Heart right ventricle (tissue), 16 donors: ENCODE results near the gene SPDYE16. TPM values are rescaled to one million over a fixed set of nuclear protein-coding genes. Genes with fewer than 3 reads are reported as not detected.
A peak's percentile ranks its signal among the peaks of the same experiment; 100 is the strongest.
"Not testable (repeated sequence)": the region's sequence is repeated elsewhere in the genome, so short reads cannot be mapped to it uniquely, and the experiment has no call there.

Experiments
- ATAC-seq, 8 donors: fragments of 200-7000 bp; cut with Tn5 transposase; one replicate each; pipeline ENCODE4 v1.9.1; 2020; ENCODE audit warnings: mild to moderate bottlenecking in 8 of 8, moderate library complexity in 8 of 8, moderate number of reproducible peaks in 1 of 8
- DNase-seq, 2 donors: peaks; one replicate each; pipeline ENCODE4 v3.0.0-alpha.2; 2020
- H3K27ac ChIP-seq, 10 donors: fragments of 200-600 bp; sonication (generic) in 2 of 10; one replicate each; pipeline versions ENCODE4 v1.5.0 to v1.8.0; 2020 to 2022; ENCODE audit warnings: mild to moderate bottlenecking in 3 of 10
- H3K27me3 ChIP-seq, 7 donors: fragments of 200-600 bp; one replicate each; pipeline ENCODE4 v1.8.0; 2021 to 2022; ENCODE audit warnings: mild to moderate bottlenecking in 2 of 7
- H3K36me3 ChIP-seq, 9 donors: fragments of 200-600 bp; sonication (generic) in 1 of 9; one replicate each; pipeline versions ENCODE4 v1.5.0 to v1.8.0; 2020 to 2022; ENCODE audit warnings: mild to moderate bottlenecking in 2 of 9
- H3K4me1 ChIP-seq, 9 donors: fragments of 200-600 bp; sonication (generic) in 1 of 9; one replicate each; pipeline versions ENCODE4 v1.5.0 to v1.8.0; 2020 to 2022; ENCODE audit warnings: mild to moderate bottlenecking in 4 of 9
- H3K4me3 ChIP-seq, 10 donors: fragments of 200-600 bp; sonication (generic) in 2 of 10; one replicate each; pipeline versions ENCODE4 v1.5.0 to v1.8.0; 2020 to 2022; ENCODE audit warnings: mild to moderate bottlenecking in 7 of 10, moderate library complexity in 2 of 10
- H3K9me3 ChIP-seq, 11 donors: fragments of 200-600 bp in 10 of 11; sonication (generic) in 2 of 11; one replicate each; pipeline versions ENCODE4 v1.5.0 to v1.8.0; 2013 to 2022; ENCODE audit warnings: mild to moderate bottlenecking in 2 of 11, control low read depth in 1 of 11, moderate library complexity in 1 of 11
- WGBS, 2 donors: extraction: QIAGEN DNeasy Blood & Tissue Kit; methylation state at CpG; one replicate each; pipeline ENCODE4 v1.1.7; 2013; ENCODE audit warnings: inconsistent platforms in 1 of 2; 5-methylcytosine and 5-hydroxymethylcytosine counted together
- intact Hi-C, 10 donors: fragments of 100-400 bp; cut with DNase I; formaldehyde crosslinking; loops; one replicate each; pipeline versions ENCODE4 v1.11.1 to v1.14.2; 2022
- polyA plus RNA-seq, 2 donors: library from polyadenylated mRNA; stranded (reverse); fragments of 200-250 nt; gene quantifications; one replicate each; pipeline ENCODE4 v1.2.3, GENCODE V29; 2013
- total RNA-seq, 10 donors: library from RNA; stranded (reverse); fragmentation: NEBNext Ultra II Directional in 3 of 10; extraction: Animal tissue kit (Norgen Biotek cat#: 25700) in 3 of 10; gene quantifications; one replicate each; pipeline versions ENCODE4 v1.2.1 to v1.2.4, GENCODE V29; 2021 to 2023
- donor health status: Arrhythmogenic right ventricular cardiomyopathy.
- donor health status: ischemic (EF 13 %, LVEDD 7.1; RV severe dilation, severe dysfunction).
- donor health status: healthy with polysubstance abuse.
- donor health status: DM: no; HTN: yes; CAD: no.
- donor health status: DM: no; HTN: no; CAD: no.
- donor health status: ischemic (EF 25% LVEDD 6.9; RV normal size, moderate dysfunction).
- donor health status: ischemic (EF 25% LVEDD 5.7; RV mildly dilated, moderate dysfunction).
- donor health status: healthy.
- donor health status: DM: yes; HTN: yes; CAD: no.
- donor health status: Ischemic cardiomyopathy.
- donor health status: ischemic (EF 35%, LVEDD 5.7; RV mildly dilated, moderate dysfunction).
- donor health status: nonischemic (EF 11% LVEDD 7.7; RV severe dilation, severe dysfunction).
- donor health status: DM: yes; HTN: yes; CAD: no.
- donor health status: PGD.
- donor health status: ischemic (EF 29% LVEDD 5.4; RV normal size, mild dysfunction).
- donor health status: nonischemic (EF 23%, LVEDD 6.1; RV moderate dilation, normal function).

The SPDYE16 gene
- total and polyA plus RNA-seq, 12 donors: 0.06 to 0.57 (median 0.22) TPM; not detected in 7

DNA sequence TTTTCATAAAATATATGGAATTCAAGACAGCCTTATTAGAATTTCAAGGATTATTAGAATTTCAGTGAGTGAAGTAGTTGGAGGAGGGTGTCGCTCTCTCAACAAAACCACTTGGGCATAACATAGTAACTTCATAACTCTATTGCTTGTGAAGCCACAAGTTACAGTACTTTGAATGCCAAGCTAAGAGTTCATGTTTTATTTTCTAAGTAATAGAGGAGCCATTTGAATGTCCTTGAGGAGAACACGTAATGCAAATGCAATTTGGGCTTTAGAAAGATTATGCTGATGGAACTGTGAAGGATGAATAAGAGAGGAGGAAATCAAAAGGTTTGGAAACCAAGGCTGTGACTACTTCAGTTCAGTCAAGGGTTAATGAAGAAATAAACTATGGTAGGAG lies 32.3 kb upstream of the SPDYE16 start:
- 93 to 96% methylated on average over 1 of the region's 2 CpGs for WGBS, 2 donors

GRCh38 chr7:76572296-76572695 lies 29.2 kb upstream of the SPDYE16 start:
- H3K4me3 ChIP-seq, intact Hi-C loops, H3K36me3 ChIP-seq, ATAC-seq, H3K27me3 ChIP-seq, DNase-seq, H3K27ac ChIP-seq, H3K9me3 ChIP-seq: not testable (repeated sequence)
- WGBS, 2 donors: 83 to 93% methylated on average over 3 of the region's 3 CpGs
- H3K4me1 ChIP-seq: peaks cover 0 to 18% (median 5%) of the 10 kb centered on the region in 9 donors

More for the DNA sequence above, 32.3 kb upstream of the SPDYE16 start:
- H3K27ac ChIP-seq, H3K36me3 ChIP-seq, DNase-seq, H3K27me3 ChIP-seq, intact Hi-C loops, H3K4me3 ChIP-seq, ATAC-seq, H3K9me3 ChIP-seq: not testable (repeated sequence)
- H3K4me1 ChIP-seq: peaks cover 0 to 15% (median 4%) of the 10 kb centered on the region in 9 donors

DNA sequence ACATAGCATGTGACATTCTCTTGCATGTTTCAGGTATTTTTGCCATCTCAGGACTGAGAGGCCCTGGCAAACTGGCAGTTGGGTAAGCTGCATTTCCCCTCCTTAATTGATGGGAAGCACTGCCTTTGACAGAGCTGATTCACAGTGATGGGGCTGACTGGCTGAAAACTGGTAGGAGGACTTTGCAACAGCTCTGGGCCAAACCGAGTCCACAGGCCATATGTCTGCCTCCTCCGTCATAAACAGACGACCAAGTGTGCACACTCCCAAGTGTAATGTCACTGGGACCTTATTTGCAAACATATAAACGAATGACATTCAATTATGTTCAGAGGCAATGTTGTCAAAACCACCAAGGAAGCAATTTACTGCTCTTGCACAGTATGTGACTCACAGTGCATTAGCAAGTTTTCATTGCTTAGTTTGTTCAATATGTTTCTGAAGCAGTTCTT lies 27.3 kb upstream of the SPDYE16 start:
- H3K4me1 ChIP-seq: peaks cover 0 to 16% (median 5%) of the 10 kb centered on the region in 9 donors
- 79 to 80% methylated on average over 4 of the region's 4 CpGs for WGBS, 2 donors
- H3K36me3 ChIP-seq, ATAC-seq, H3K27ac ChIP-seq, H3K4me3 ChIP-seq, DNase-seq, intact Hi-C loops, H3K27me3 ChIP-seq: not testable (repeated sequence)
- H3K9me3 ChIP-seq: peaks cover 0 to 11% (median 0%) of the 10 kb centered on the region in 11 donors

DNA sequence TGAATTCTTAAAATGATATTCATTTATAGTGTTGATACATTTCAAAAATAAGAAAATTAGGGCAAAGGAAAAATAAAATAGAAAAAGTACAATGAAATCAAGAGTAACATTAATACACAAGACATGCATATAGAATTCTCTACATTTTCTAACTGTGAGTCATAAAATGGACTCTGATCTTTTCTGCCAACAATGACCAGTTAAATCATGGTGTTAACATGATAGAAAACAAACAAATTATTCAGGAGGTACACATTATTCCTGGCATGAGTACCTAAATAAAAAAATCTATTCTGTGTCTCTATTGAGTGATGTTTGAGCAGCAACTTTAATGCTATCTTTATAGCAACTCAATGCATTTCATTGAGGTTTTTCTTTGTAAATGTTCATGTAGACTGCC lies 25.6 kb upstream of the SPDYE16 start:
- H3K27me3 ChIP-seq, H3K4me3 ChIP-seq, ATAC-seq, H3K27ac ChIP-seq, intact Hi-C loops, H3K36me3 ChIP-seq, DNase-seq: not testable (repeated sequence)
- Histone ChIP-seq H3K4me1 (peaks cover 0 to 16% (median 5%) of the 10 kb centered on the region in 9 donors), H3K9me3 (peaks cover 0 to 11% (median 0%) of the 10 kb centered on the region in 11 donors)

DNA sequence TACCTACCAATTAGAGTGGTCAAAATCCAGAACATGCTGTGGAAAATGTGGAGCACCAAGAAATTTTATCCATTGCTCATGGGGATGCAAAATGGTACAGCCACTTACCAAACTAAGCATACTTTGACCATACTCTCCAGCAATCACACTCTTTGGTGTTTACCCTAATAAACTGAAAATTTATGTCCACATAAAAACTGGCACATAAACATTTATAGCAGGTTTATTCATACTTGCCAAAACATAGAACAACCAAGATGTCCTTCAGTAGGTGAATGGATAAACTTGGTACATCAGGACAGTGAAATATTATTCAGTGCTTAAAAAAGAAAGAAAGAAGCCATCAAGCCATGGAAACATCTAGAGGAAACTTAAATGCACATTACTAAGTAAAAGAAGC lies 24.7 kb upstream of the SPDYE16 start:
- DNase-seq, H3K27me3 ChIP-seq, ATAC-seq, H3K36me3 ChIP-seq, H3K4me3 ChIP-seq, H3K27ac ChIP-seq, intact Hi-C loops: not testable (repeated sequence)
- Histone ChIP-seq H3K9me3 (peaks cover 0 to 11% (median 0%) of the 10 kb centered on the region in 11 donors), H3K4me1 (peaks cover 0 to 16% (median 5%) of the 10 kb centered on the region in 9 donors)

GRCh38 chr7:76567311-76567710 lies 24.2 kb upstream of the SPDYE16 start:
- peaks cover 0 to 12% (median 5%) of the 10 kb centered on the region in 9 donors for H3K4me1 ChIP-seq
- DNase-seq, intact Hi-C loops, H3K27ac ChIP-seq, H3K36me3 ChIP-seq, H3K4me3 ChIP-seq, H3K27me3 ChIP-seq, ATAC-seq: not testable (repeated sequence)
- H3K9me3 ChIP-seq: peaks cover 0 to 11% (median 0%) of the 10 kb centered on the region in 11 donors
- 97 to 100% methylated on average over 2 of the region's 4 CpGs for WGBS, 2 donors

GRCh38 chr7:76565001-76565400 lies 21.9 kb upstream of the SPDYE16 start:
- intact Hi-C loops, H3K4me3 ChIP-seq, H3K36me3 ChIP-seq, H3K4me1 ChIP-seq, ATAC-seq, DNase-seq, H3K27ac ChIP-seq, H3K27me3 ChIP-seq: not testable (repeated sequence)
- H3K9me3 ChIP-seq: peaks cover 0 to 11% (median 0%) of the 10 kb centered on the region in 11 donors
- WGBS, 2 donors: 94 to 96% methylated on average over 2 of the region's 3 CpGs

DNA sequence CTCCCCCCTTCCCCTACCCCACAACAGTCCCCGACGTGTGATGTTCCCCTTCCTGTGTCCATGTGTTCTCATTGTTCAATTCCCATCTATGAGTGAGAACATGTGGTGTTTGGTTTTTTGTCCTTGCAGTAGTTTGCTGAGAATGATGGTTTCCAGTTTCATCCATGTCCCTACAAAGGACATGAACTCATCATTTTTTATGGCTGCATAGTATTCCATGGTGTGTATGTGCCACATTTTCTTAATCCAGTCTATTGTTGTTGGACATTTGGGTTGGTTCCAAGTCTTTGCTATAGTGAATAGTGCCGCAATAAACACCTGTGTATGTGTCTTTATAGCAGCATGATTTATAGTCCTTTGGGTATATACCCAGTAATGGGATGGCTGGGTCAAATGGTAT lies 18.2 kb upstream of the SPDYE16 start:
- H3K9me3 ChIP-seq, H3K4me3 ChIP-seq, H3K27ac ChIP-seq, DNase-seq, ATAC-seq, H3K27me3 ChIP-seq, intact Hi-C loops: not testable (repeated sequence)
- peaks cover 0 to 10% (median 0%) of the 10 kb centered on the region in 9 donors for H3K4me1 ChIP-seq
- H3K36me3 ChIP-seq: peaks cover 0 to 13% (median 0%) of the 10 kb centered on the region in 9 donors
- WGBS, 2 donors: 93 to 100% methylated on average over 3 of the region's 3 CpGs

DNA sequence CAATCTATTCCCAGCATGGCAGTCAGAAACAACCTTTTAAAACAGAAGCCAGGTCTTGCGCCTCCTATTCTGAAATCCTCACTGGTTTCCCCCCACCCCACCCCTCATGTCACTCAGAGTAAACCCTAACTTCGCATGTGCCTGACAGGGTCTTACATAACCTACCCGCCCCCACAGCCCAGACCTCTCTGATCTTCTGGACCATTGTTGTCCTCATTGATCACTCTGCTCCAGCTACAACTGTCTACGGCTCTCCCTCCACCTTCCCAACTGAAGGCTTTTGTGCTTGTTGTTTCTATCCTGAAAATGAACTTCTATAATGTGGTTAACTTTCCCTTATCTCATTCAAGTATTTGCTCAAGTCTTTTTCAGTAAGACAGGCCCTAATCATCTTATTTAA lies 17.1 kb upstream of the SPDYE16 start:
- ATAC-seq, intact Hi-C loops: not testable (repeated sequence)
- WGBS, 2 donors: 79 to 80% methylated on average over 4 of the region's 4 CpGs

DNA sequence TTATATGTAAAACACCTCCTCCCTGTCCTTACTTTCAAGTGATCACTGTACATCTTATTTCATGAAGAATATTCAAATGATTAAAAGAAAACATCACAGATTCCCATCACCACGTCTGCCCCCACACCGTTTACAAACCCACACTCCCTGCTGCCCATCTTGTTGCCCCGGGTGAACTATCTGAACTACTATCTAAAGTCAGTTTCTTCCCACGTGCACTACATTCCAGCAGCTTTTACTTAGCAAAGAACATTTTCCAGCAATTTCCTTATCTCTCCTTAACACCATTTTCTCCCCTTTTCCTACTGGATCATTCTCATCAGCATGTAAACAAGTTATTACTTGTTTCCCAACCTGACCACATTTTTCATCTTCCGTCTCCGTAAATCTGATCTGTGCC lies 16.6 kb upstream of the SPDYE16 start:
- intact Hi-C loops, H3K27ac ChIP-seq, ATAC-seq, H3K9me3 ChIP-seq, H3K27me3 ChIP-seq, H3K4me3 ChIP-seq, DNase-seq: not testable (repeated sequence)
- Histone ChIP-seq H3K36me3 (peaks cover 0 to 21% (median 0%) of the 10 kb centered on the region in 9 donors), H3K4me1 (peaks cover 0 to 13% (median 0%) of the 10 kb centered on the region in 9 donors)
- 44 to 56% methylated on average over 6 of the region's 6 CpGs for WGBS, 2 donors

More for the DNA sequence above, 17.1 kb upstream of the SPDYE16 start:
- not testable (repeated sequence) for H3K9me3 ChIP-seq, H3K27ac ChIP-seq, H3K4me3 ChIP-seq, H3K27me3 ChIP-seq, DNase-seq
- peaks cover 0 to 17% (median 0%) of the 10 kb centered on the region in 9 donors for H3K36me3 ChIP-seq
- H3K4me1 ChIP-seq: peaks cover 0 to 13% (median 0%) of the 10 kb centered on the region in 9 donors

- peaks cover 0 to 17% (median 3%) of the 10 kb centered on the region in 9 donors for H3K4me1 ChIP-seq
- H3K4me3 ChIP-seq, ATAC-seq, H3K27ac ChIP-seq, H3K27me3 ChIP-seq, DNase-seq, intact Hi-C loops, H3K9me3 ChIP-seq: not testable (repeated sequence)
- 90 to 98% methylated on average over 5 to 6 of the region's 6 CpGs for WGBS, 2 donors
- peaks cover 0 to 34% (median 0%) of the 10 kb centered on the region in 9 donors for H3K36me3 ChIP-seq
Observed at GRCh38 chr7:76551992-76552391, 8.9 kb upstream of the SPDYE16 start.

DNA sequence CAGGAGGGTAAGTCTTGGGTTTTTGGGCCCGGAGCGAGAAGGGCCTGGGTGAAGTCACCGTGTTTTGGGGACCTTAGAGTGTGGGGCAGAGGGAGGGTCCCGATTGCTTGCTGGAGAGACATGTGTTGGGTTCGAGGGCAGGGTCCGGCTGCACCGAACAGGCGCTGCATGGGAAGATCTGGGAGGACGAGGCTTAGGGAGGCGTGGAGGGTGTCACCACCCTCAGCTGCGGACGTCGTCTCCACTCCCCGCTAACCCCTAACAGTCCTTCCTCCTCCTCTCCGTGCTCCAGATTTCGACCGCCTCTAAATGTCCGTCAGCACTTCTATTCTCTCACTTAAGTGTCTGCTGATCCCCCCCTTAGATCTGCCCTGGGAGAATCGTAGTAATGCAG lies 6.8 kb upstream of the SPDYE16 start:
- Histone ChIP-seq H3K4me1 (peaks cover 0 to 15% (median 2%) of the 10 kb centered on the region in 9 donors), H3K36me3 (peaks cover 0 to 21% (median 0%) of the 10 kb centered on the region in 9 donors), H3K4me3 (peak overlapping the region; percentile 79 to 99 (median 92)), H3K27ac (peak overlapping the region; percentile 91 to 98 (median 96))
- H3K9me3 ChIP-seq, intact Hi-C loops, H3K27me3 ChIP-seq: not testable (repeated sequence)
- ATAC-seq: peak in 1 of 8 donors; percentile 18
- DNase-seq: peak in 1 of 2 donors; percentile 3
- WGBS, 2 donors: 0 to 1% methylated on average over 18 to 19 of the region's 19 CpGs
